ENCODE results near the gene DCTN2. TPM values are rescaled to one million over a fixed set of nuclear protein-coding genes. Genes with fewer than 3 reads are reported as not detected.
"Not testable (repeated sequence)": the region's sequence is repeated elsewhere in the genome, so short reads cannot be mapped to it uniquely, and the experiment has no call there.

DCTN2 gene
- total RNA-seq, 1 donor from 2014 or later, result 65.8 TPM

- peak; percentile 13 for DNase-seq (ENCODE audit: low read depth)
Measured at GRCh38 chr12:57518920-57519795, 27.8 kb downstream of the DCTN2 start.

DNA sequence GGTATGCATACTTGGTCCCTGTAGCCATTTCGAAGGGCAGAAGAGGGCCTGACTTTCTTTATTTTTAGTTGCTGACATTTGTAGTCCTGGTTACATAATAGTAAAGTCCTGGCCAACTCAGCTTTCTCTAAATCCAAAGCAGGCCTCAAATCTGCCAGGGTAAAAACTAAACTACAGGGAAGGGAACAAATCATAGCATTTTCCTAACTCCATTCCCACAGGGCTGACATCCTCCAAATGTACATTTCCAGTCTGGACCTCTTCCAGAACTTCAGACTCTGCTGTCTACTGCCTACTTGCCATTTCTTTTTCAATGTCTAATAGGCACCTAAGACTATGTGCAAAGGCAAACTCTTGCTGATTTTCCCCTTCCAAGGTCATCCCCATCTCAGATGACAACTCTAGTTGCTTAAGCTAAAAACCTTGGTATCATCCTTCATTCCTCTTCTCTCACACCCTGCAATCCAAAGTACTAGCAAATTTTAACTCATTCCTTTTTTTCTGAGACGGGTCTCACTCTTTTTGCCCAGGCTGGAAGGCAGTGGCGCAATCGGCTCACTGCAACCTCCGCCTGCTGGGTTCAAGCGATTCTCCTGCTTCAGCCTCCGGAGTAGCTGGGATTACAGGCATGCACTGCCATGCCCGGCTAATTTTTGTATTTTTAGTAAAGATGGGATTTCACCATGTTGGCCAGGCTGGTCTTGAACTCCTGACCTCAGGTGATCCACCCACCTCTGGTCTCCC, 28.6 kb downstream of the DCTN2 start:
- no peak for TF ChIP-seq CTCF (IDR thresholded peaks at IDR 0.05; ENCODE audit: insufficient read depth, low read length, severe bottlenecking)
- Histone ChIP-seq H3K27me3 (ENCODE audit: control insufficient read depth, insufficient read depth, low read length) (no peaks in the 10 kb centered on the region), H3K36me3 (ENCODE audit: control insufficient read depth, insufficient read depth, low read length) (peaks cover 34% of the 10 kb centered on the region), H3K4me3 (ENCODE audit: low read depth, low read length) (peak overlapping the region; percentile 99)
- FAIRE-seq (no peak), DNase-seq (ENCODE audit: low read depth) (no peak)

More at GRCh38 chr12:57518920-57519795, 27.8 kb downstream of the DCTN2 start:
- Histone ChIP-seq H3K4me3 (ENCODE audit: low read depth, low read length) (peak overlapping the region; percentile 99), H3K36me3 (ENCODE audit: control insufficient read depth, insufficient read depth, low read length) (peaks cover 34% of the 10 kb centered on the region), H3K27me3 (ENCODE audit: control insufficient read depth, insufficient read depth, low read length) (no peaks in the 10 kb centered on the region)
- no peak for FAIRE-seq
- TF ChIP-seq CTCF (IDR thresholded peaks at IDR 0.05; ENCODE audit: insufficient read depth, low read length, severe bottlenecking), result no peak

GRCh38 chr12:57517718-57518117, 29.3 kb downstream of the DCTN2 start:
- H3K36me3 ChIP-seq (ENCODE audit: control insufficient read depth, insufficient read depth, low read length), result peaks cover 37% of the 10 kb centered on the region
- H3K27me3 ChIP-seq (ENCODE audit: control insufficient read depth, insufficient read depth, low read length), result not testable (repeated sequence)

GRCh38 chr12:57517187-57517586, 29.8 kb downstream of the DCTN2 start:
- DNase-seq (ENCODE audit: low read depth) (peak; percentile 17), FAIRE-seq (no peak)
- no peak overlapping the region for H3K4me3 ChIP-seq (ENCODE audit: low read depth, low read length)
- H3K36me3 ChIP-seq (ENCODE audit: control insufficient read depth, insufficient read depth, low read length), result peaks cover 39% of the 10 kb centered on the region
- H3K27me3 ChIP-seq (ENCODE audit: control insufficient read depth, insufficient read depth, low read length), result no peaks in the 10 kb centered on the region
- no peak for TF ChIP-seq CTCF (IDR thresholded peaks at IDR 0.05; ENCODE audit: insufficient read depth, low read length, severe bottlenecking)

More at GRCh38 chr12:57517718-57518117, 29.3 kb downstream of the DCTN2 start:
- FAIRE-seq; H3K4me3 ChIP-seq (ENCODE audit: low read depth, low read length); DNase-seq (ENCODE audit: low read depth): not testable (repeated sequence)

- TF ChIP-seq CTCF (IDR thresholded peaks at IDR 0.05; ENCODE audit: insufficient read depth, low read length, severe bottlenecking), result no peak
- H3K4me3 ChIP-seq (ENCODE audit: low read depth, low read length), result no peak overlapping the region
- no peak for DNase-seq (ENCODE audit: low read depth)
- FAIRE-seq, result no peak
- H3K36me3 ChIP-seq (ENCODE audit: control insufficient read depth, insufficient read depth, low read length), result peaks cover 43% of the 10 kb centered on the region
- no peaks in the 10 kb centered on the region for H3K27me3 ChIP-seq (ENCODE audit: control insufficient read depth, insufficient read depth, low read length)
Measured at GRCh38 chr12:57516617-57517153, 30.3 kb downstream of the DCTN2 start.

Data from bronchial epithelial cell (primary cell).